Occipital lobe (tissue), 2 donors: ENCODE results near the gene ITIH5. TPM values are rescaled to one million over a fixed set of nuclear protein-coding genes. Genes with fewer than 3 reads are reported as not detected.

Source experiments
- DNase-seq: peaks from one replicate; lab custom pipeline; 2025; lab: John Stamatoyannopoulos, UW
- total RNA-seq: library from RNA; depleted of rRNA; stranded (reverse); fragments of >200 nt; gene quantifications from one replicate; pipeline ENCODE4 v1.2.3, GENCODE V29; 2014

ITIH5 gene
- total RNA-seq, 1 donor from 2014 or later: 14.3 TPM

GRCh38 chr10:7634142-7634894 is 32.4 kb downstream of the ITIH5 start:
- DNase-seq: no peak

- DNase-seq: no peak
Observed at GRCh38 chr10:7626283-7626682, 40.5 kb downstream of the ITIH5 start.

- DNase-seq: no peak
Observed at GRCh38 chr10:7625836-7626235, 40.9 kb downstream of the ITIH5 start.

- no peak for DNase-seq
Observed at GRCh38 chr10:7625009-7625408, 41.8 kb downstream of the ITIH5 start.

- DNase-seq: no peak
Observed at GRCh38 chr10:7622969-7623368, 43.8 kb downstream of the ITIH5 start.

- DNase-seq: no peak
Observed at GRCh38 chr10:7618461-7618860, 48.3 kb downstream of the ITIH5 start.

GRCh38 chr10:7611909-7612308 is 54.9 kb downstream of the ITIH5 start:
- no peak for DNase-seq

- no peak for DNase-seq
Observed at GRCh38 chr10:7610651-7611389, 55.9 kb downstream of the ITIH5 start.

- no peak for DNase-seq
Observed at GRCh38 chr10:7610026-7610425, 56.7 kb downstream of the ITIH5 start.

GRCh38 chr10:7609556-7609955 is 57.2 kb downstream of the ITIH5 start:
- DNase-seq: no peak

GRCh38 chr10:7608001-7608400 is 58.8 kb downstream of the ITIH5 start:
- no peak for DNase-seq

GRCh38 chr10:7606951-7607404 is 59.8 kb downstream of the ITIH5 start:
- no peak for DNase-seq

GRCh38 chr10:7605565-7606295 is 61.0 kb downstream of the ITIH5 start:
- no peak for DNase-seq

GRCh38 chr10:7601023-7601656 is 65.6 kb downstream of the ITIH5 start:
- no peak for DNase-seq

GRCh38 chr10:7598771-7599170 is 68.0 kb downstream of the ITIH5 start:
- no peak for DNase-seq

- DNase-seq: no peak
Observed at GRCh38 chr10:7596356-7596755, 70.4 kb downstream of the ITIH5 start.

- DNase-seq: no peak
Observed at GRCh38 chr10:7593905-7594304, 72.9 kb downstream of the ITIH5 start.

- no peak for DNase-seq
Observed at GRCh38 chr10:7593063-7593462, 73.7 kb downstream of the ITIH5 start.

GRCh38 chr10:7592627-7593026 is 74.1 kb downstream of the ITIH5 start:
- no peak for DNase-seq

- no peak for DNase-seq
Observed at GRCh38 chr10:7590271-7590670, 76.5 kb downstream of the ITIH5 start.

- DNase-seq: no peak
Observed at GRCh38 chr10:7589748-7590147, 77.0 kb downstream of the ITIH5 start.

GRCh38 chr10:7587865-7588188 is 78.9 kb downstream of the ITIH5 start:
- no peak for DNase-seq
